ENCODE results near the gene TECTA.
"Not testable (repeated sequence)": the region's sequence is repeated elsewhere in the genome, so short reads cannot be mapped to it uniquely, and the experiment has no call there.

TECTA gene

GRCh38 chr11:121129362-121130340 lies 28.6 kb downstream of the TECTA start:
- DNase-seq = no peak

GRCh38 chr11:121131656-121132055 lies 30.6 kb downstream of the TECTA start:
- no peak for DNase-seq

- DNase-seq = no peak
Observed at GRCh38 chr11:121132211-121132976, 31.4 kb downstream of the TECTA start.

- DNase-seq = peak; percentile 40
Observed at GRCh38 chr11:121134741-121135312, 33.8 kb downstream of the TECTA start.

GRCh38 chr11:121137005-121137404 lies 36.0 kb downstream of the TECTA start:
- no peak for DNase-seq

- DNase-seq = no peak
Observed at GRCh38 chr11:121138259-121138658, 37.2 kb downstream of the TECTA start.

- no peak for DNase-seq
Observed at GRCh38 chr11:121140369-121140768, 39.3 kb downstream of the TECTA start.

- DNase-seq = no peak
Observed at GRCh38 chr11:121141066-121141465, 40.0 kb downstream of the TECTA start.

GRCh38 chr11:121143921-121144320 lies 42.9 kb downstream of the TECTA start:
- DNase-seq = no peak

- DNase-seq = no peak
Observed at GRCh38 chr11:121144723-121145122, 43.7 kb downstream of the TECTA start.

- no peak for DNase-seq
Observed at GRCh38 chr11:121145826-121146225, 44.8 kb downstream of the TECTA start.

GRCh38 chr11:121149116-121149515 lies 48.1 kb downstream of the TECTA start:
- no peak for DNase-seq

- DNase-seq = no peak
Observed at GRCh38 chr11:121151207-121151688, 50.2 kb downstream of the TECTA start.

GRCh38 chr11:121152764-121153163 lies 51.7 kb downstream of the TECTA start:
- DNase-seq = peak; percentile 96

- DNase-seq = no peak
Observed at GRCh38 chr11:121153472-121153871, 52.4 kb downstream of the TECTA start.

GRCh38 chr11:121154486-121155314 lies 53.7 kb downstream of the TECTA start:
- DNase-seq = no peak

GRCh38 chr11:121157756-121158155 lies 56.7 kb downstream of the TECTA start:
- DNase-seq = no peak

GRCh38 chr11:121159741-121160140 lies 58.7 kb downstream of the TECTA start:
- no peak for DNase-seq

GRCh38 chr11:121161349-121161917 lies 60.4 kb downstream of the TECTA start:
- no peak for DNase-seq

- DNase-seq = no peak
Observed at GRCh38 chr11:121163658-121164308, 62.7 kb downstream of the TECTA start.

- DNase-seq = not testable (repeated sequence)
Observed at GRCh38 chr11:121177629-121178028, 76.6 kb downstream of the TECTA start.
